ENCODE data around the gene PLCB3.
"Not testable (repeated sequence)": the region's sequence is repeated elsewhere in the genome, so short reads cannot be mapped to it uniquely, and the experiment has no call there.

The PLCB3 gene

DNA sequence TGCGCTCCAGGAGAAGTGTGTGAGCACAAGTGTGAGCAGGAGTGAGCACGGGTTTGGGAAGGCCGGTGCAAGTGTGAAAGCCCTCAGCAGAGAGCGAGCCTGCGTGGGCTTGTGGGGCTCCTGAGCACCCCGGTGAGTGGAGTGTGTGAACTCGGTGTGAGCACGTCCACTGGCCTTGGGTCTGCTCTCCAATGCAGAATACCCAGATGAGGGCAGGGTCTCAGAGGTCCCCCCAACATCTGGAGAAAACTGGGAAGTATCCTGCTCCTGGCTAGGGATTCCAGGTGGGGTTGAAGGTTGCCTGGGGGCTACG is 55.2 kb downstream of the PLCB3 start:
- DNase-seq, result no peak

DNA sequence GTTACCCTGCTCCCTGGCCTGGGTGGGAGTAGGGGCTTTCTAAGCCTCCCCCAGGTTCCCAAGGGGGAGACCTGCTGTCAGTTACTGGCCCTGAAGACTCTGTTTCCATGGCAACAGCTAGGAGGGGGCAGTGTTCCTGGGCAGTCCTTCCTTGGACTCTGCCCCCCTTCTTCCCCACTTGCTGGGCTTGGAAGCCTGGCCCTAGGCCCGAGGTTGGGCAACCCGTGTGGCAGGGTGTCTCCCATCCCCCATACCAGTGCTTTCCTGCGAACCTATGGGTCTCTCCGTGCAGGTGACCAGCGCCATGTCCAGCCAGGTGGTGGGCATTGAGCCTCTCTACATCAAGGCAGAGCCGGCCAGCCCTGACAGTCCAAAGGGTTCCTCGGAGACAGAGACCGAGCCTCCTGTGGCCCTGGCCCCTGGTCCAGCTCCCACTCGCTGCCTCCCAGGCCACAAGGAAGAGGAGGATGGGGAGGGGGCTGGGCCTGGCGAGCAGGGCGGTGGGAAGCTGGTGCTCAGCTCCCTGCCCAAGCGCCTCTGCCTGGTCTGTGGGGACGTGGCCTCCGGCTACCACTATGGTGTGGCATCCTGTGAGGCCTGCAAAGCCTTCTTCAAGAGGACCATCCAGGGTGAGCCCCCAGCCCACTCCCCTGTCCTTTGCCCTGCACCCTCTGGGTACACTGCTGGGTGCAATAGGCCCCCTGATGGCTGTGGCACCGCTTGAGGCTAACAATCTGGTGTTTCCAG is 55.7 kb downstream of the PLCB3 start:
- no peak for DNase-seq

DNA sequence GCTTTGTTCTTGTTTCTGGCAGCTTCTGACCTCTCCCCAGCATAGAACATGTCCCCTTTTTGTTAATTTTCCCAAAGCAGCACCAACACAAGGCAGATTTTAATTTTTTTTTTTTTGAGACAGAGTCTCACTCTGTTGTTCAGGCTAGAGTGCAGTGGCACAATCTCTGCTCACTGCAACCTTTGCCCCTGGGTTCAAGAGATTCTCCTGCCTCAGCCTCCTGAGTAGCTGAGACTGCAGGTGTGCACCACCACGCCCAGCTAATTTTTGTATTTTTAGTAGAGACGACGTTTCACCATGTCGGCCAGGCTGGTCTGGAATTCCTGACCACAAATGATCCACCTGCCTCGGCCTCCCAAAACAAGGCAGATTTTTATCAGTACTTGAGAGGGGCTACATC is 56.5 kb downstream of the PLCB3 start:
- not testable (repeated sequence) for DNase-seq

DNA sequence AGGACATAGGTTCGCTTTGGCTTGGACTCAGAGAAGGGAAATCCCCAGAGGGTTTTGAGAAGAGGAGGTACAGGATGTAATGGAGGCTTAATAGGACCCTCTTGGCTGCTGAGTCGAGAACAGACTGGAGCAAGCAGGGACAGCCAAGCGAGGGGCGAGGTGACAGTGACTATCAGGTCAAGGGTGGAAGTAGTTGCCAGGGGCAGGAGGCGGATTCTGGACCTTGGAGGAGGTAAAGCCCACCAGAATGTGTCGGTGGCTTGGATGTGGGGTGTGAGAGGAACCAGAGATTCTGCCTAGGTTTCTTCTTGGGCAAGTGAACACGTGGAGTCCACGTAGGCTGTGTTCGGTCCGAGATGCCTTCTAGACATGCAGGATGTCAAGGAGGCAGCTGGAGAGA is 61.6 kb downstream of the PLCB3 start:
- DNase-seq, result no peak

DNA sequence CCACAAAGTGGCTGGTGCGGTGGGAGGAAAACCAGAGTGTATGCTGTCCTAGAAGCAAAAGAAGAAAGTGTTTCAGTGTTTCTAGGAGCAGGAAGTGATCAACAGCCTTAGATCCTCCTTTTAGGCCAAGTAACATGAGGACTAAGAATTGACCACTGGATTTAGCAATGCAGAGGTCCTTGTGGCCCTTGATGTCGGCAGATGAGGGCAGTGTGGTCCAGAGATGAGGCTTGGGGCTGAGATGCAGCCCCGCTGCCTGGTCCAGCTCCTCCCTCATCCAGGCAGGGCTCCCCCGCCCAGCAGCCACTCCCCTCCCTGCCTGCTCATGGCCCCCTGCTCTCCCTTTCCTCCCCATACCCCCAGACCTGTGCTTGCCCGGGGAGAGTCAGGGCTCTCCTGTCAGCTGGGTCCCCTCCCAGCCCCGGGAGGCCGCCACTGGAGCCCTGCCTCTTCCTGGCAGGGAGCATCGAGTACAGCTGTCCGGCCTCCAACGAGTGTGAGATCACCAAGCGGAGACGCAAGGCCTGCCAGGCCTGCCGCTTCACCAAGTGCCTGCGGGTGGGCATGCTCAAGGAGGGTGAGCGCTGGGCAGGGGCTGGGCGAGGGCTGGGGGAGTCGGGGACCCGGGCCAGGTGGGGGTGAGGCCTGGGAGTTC is 62.3 kb downstream of the PLCB3 start:
- no peak for DNase-seq

DNA sequence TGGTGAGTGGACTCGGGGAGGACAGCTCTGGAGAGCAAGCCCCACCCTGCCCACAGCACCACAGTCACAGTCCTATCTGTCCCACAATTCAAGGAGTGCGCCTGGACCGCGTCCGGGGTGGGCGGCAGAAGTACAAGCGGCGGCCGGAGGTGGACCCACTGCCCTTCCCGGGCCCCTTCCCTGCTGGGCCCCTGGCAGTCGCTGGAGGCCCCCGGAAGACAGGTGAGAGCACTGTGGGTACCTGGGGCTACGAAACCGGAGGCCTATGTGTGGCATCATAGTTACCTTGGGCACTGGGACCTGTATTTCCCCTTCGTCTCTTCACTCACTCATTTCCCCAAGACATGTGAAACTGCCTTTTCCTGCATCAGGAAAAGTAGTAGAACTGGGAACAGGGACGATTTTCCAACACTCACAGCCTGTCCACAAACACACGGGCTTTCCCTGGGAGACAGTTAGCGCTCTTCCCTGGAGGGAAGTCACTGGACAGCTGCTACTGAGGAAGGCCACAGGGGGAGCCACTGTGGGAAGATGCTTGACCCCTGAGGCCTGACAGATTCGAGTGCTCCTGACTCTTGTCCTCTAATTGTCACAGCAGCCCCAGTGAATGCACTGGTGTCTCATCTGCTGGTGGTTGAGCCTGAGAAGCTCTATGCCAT is 62.9 kb downstream of the PLCB3 start:
- no peak for DNase-seq

DNA sequence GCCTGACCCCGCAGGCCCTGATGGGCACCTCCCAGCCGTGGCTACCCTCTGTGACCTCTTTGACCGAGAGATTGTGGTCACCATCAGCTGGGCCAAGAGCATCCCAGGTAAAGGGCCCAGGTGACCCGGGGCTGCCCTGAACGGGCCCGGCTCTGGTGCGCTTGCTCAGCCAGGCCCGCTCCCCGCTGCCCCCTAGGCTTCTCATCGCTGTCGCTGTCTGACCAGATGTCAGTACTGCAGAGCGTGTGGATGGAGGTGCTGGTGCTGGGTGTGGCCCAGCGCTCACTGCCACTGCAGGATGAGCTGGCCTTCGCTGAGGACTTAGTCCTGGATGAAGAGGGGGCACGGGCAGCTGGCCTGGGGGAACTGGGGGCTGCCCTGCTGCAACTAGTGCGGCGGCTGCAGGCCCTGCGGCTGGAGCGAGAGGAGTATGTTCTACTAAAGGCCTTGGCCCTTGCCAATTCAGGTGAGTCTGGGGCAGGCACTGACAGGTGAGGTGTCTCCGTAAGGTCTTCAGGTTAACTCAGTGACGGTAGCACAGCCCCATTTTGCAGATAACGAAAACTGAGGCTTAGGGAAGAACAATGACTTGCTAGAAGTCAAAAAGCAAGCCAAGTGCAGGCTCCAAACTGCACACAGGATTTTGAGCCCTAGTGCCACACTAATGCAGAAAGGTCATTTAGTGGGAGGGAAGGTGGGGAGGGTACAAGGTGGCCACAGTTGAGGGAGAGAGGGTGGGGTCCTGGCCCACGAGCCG is 63.7 kb downstream of the PLCB3 start:
- no peak for DNase-seq

DNA sequence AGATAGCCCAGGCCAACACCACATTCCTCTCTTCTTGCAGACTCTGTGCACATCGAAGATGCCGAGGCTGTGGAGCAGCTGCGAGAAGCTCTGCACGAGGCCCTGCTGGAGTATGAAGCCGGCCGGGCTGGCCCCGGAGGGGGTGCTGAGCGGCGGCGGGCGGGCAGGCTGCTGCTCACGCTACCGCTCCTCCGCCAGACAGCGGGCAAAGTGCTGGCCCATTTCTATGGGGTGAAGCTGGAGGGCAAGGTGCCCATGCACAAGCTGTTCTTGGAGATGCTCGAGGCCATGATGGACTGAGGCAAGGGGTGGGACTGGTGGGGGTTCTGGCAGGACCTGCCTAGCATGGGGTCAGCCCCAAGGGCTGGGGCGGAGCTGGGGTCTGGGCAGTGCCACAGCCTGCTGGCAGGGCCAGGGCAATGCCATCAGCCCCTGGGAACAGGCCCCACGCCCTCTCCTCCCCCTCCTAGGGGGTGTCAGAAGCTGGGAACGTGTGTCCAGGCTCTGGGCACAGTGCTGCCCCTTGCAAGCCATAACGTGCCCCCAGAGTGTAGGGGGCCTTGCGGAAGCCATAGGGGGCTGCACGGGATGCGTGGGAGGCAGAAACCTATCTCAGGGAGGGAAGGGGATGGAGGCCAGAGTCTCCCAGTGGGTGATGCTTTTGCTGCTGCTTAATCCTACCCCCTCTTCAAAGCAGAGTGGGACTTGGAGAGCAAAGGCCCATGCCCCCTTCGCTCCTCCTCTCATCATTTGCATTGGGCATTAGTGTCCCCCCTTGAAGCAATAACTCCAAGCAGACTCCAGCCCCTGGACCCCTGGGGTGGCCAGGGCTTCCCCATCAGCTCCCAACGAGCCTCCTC is 64.6 kb downstream of the PLCB3 start:
- not testable (repeated sequence) for DNase-seq

DNA sequence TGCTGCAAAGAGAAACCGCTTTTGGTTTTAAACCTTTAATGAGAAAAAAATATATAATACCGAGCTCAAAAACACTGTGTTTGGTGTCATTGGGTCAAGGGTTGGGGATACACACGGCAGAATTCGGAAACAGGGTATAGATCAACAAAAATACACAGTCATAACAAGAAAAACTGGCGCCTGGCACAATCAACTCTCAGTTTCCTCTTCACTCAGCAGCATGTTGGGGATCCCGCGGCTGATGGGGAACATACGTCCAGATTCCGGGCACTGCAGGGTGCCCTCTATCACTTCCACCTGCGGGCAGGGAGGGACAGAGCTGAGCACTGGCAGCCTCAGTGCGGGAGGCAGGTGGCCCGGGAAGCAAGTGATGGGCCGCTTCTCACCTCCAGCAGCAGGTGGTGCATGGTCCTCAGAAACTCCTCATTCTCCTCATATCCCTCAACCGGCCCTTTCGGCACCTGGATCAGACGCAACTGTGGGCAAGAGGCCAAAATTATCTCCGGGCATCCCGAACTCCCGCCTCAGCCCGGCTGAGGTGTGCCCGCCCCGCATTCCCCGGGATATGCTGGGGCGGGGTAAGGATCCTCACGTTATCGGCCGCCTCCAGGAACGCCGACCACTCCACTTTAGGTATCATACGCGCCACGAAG is 65.5 kb downstream of the PLCB3 start:
- peak; percentile 54 for DNase-seq

DNA sequence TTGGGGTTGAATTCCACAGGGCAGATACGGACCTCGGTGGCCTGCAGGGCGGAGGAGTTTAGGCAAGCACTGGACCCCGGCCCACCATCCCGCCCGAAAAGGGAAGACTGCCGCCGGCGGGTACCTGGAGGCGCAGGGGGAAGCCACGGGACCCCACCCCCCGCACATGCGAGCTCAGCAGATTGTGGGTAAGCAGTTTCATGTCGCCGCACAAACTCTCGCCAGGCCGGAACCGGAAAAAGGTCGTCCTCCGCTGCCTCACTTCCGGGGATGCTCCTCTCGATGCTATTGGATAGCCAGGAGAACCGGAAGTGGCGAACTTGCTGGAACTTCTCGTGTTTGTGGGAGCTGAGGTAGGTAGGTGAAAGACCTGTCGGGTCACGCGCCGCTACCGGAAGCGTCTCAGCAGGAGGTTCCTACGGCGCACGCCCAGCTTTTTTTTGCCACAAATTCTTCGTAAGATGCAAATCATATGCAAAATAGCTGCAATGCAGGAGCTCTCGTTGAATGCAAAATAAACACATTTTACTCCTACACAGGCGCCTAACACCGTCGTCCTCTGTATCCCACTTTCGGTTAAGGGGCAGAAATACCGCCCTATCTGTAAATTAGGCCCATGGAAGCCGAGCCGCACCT is 66.1 kb downstream of the PLCB3 start, which contains the start of gene TRMT112:
TRMT112 (minus strand) TSS at position 235 of the 636 bp plus-strand sequence; CDS start at position 202, 33 bp downstream.
- peak; percentile 98 for DNase-seq

DNA sequence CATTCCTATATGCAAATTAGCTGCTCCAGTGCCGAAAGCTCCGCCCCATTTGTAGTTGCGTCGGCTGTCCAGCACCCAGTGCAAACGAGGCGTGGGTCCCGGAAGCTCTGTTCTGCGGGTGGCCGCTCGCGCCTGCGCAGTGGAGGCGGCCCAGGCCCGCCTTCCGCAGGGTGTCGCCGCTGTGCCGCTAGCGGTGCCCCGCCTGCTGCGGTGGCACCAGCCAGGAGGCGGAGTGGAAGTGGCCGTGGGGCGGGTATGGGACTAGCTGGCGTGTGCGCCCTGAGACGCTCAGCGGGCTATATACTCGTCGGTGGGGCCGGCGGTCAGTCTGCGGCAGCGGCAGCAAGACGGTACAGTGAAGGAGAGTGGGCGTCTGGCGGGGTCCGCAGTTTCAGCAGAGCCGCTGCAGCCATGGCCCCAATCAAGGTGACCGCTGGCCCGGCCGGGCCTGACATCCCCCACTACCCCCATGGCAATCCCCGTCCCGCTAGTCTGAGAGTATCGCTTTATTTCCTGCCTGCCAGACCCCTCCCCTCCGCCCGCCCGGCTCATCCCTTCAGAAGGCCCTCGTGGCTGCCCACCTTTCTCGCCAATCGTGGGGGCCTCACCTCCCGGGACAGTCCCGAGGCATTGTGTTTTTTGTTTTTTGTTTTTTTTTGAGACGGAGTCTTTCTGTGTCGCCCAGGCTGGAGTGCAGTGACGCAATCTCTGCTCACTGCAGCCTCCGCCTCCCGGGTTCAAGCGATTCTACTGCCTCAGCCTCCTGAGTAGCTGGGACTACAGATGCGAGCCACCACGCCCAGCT is 66.8 kb downstream of the PLCB3 start, which contains the start of gene PRDX5:
PRDX5 (plus strand) TSS at position 161 of the 805 bp plus-strand sequence; CDS start at position 256, 95 bp downstream.
- DNase-seq, result peak; percentile 96
